ENCODE data around the gene HMGN4. TPM values are rescaled to one million over a fixed set of nuclear protein-coding genes. Genes with fewer than 3 reads are reported as not detected.

HMGN4 gene
- total and polyA plus RNA-seq, 2 of the 8 experiments (the other 6 are each of a cell fraction or from before 2014, with no cell fraction given): 23.4 to 66.4 TPM

- TF ChIP-seq USF2 (IDR thresholded peaks at IDR 0.05; ENCODE audit: low read length) (no peak), SP2 (IDR thresholded peaks at IDR 0.05; ENCODE audit: low read length) (no peak), TBP (IDR thresholded peaks at IDR 0.05; ENCODE audit: low read depth, low read length) (no peak), CTBP2 (IDR thresholded peaks at IDR 0.05; ENCODE audit: borderline replicate concordance, insufficient read depth, insufficient read length, low read length) (no peak), POU5F1 (IDR thresholded peaks at IDR 0.05; ENCODE audit: low read depth, low read length) (no peak)
These were observed 40.6 kb upstream of the HMGN4 start (continued) for GRCh38 chr6:26497610-26498009.
